Measurements from ENCODE around the gene ADK.

- TF ChIP-seq CTCF (IDR thresholded peaks at IDR 0.05; ENCODE audit: insufficient read depth, low read length) (no peak), POLR2AphosphoS5 (IDR thresholded peaks at IDR 0.05; ENCODE audit: low read depth) (no peak), GABPA (IDR thresholded peaks at IDR 0.05; ENCODE audit: low read depth) (no peak)
These were observed 283.5 kb downstream of the ADK start for GRCh38 chr10:74434547-74434946.

All from HL-60 (cell line).